ENCODE measurements around the gene CD44.

The CD44 gene

DNA sequence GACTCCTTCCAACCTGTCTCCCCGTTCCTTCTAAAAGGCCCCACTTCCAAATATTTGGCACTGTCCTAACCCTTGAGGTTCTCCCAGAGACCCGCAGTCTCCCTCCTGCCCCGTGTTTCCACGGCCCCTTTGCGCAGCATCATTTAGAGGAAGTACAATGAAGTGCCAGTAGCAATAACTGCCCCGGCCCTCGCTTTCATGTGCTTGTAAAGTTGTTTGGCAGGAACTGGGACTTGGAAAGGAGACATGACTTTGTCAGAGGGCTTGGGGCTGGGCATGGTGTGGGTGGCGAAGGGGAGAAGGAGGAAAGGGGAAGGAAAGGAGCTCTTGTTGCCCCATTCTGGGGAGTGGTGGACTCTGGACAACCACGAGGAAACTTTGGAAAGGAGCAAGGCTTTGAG, 2.6 kb downstream of the CD44 start:
- POLR2A ChIA-PET, result no interaction called here
- CTCF ChIA-PET, result interaction anchor here (0.9 to 5.4 kb wide), 10 partner anchors 9 to 250 kb away, joined by 3 to 24 read pairs (median 7); no protein-coding TSS in a partner anchor
- DNase-seq (ENCODE audit: extremely low spot score), result no peak
- TF ChIP-seq, protein P1, sequence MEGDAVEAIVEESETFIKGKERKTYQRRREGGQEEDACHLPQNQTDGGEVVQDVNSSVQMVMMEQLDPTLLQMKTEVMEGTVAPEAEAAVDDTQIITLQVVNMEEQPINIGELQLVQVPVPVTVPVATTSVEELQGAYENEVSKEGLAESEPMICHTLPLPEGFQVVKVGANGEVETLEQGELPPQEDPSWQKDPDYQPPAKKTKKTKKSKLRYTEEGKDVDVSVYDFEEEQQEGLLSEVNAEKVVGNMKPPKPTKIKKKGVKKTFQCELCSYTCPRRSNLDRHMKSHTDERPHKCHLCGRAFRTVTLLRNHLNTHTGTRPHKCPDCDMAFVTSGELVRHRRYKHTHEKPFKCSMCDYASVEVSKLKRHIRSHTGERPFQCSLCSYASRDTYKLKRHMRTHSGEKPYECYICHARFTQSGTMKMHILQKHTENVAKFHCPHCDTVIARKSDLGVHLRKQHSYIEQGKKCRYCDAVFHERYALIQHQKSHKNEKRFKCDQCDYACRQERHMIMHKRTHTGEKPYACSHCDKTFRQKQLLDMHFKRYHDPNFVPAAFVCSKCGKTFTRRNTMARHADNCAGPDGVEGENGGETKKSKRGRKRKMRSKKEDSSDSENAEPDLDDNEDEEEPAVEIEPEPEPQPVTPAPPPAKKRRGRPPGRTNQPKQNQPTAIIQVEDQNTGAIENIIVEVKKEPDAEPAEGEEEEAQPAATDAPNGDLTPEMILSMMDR (IDR thresholded peaks at IDR 0.05; ENCODE audit: control extremely low read depth, extremely low read depth, low read depth, missing control alignments), result no peak

- no peak for DNase-seq (ENCODE audit: extremely low spot score)
- POLR2A ChIA-PET, result no interaction called here
- TF ChIP-seq, protein P1 (IDR thresholded peaks at IDR 0.05; ENCODE audit: control extremely low read depth, extremely low read depth, low read depth, missing control alignments), result peak; percentile 25
- CTCF ChIA-PET, result interaction anchor here (0.7 to 5.4 kb wide), 6 partner anchors 8 to 133 kb away, joined by 3 to 24 read pairs (median 11); no protein-coding TSS in a partner anchor
Observed at GRCh38 chr11:35142481-35143075, 3.6 kb downstream of the CD44 start.

DNA sequence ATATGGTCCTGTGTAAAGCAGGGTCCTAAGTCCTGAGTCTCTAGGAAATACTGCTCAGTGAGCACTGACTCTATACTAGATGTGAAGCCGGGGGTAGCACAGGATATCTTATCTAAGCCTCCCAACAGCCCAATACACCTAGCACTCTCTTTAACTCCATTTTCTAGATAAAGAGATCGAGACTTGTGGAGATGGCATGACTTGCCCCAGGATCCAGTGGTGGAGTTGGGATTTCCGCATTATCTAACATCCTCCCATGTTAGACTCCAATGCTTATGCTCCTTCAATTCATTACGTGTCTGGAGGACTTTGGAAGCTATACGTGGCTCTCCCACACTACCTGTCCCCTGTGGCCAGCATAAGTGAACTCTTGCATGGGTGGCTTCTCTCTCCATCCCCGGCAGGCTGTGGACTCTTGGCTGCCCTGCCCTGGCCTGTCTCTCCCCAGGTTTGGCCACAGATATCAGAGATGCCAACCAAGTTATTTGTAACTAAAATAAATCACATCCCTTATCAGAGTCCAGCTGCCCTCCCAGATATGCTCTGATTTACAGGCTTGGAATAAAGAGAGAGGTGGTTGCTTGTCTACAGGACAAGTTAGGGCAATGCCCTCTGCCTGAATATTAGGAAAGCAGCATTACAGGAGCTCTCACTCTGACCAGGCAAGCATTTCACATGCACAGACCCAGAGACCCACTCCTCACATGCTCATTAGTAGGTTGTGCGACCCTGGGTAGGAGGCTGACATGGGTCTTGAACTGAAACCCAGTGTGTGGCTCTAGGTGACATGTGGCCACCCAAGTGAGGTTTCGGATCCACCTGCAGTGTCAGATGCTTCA, 4.5 kb downstream of the CD44 start:
- ChIA-PET CTCF (interaction anchor here (0.7 to 5.4 kb wide), 10 partner anchors 17 to 249 kb away, joined by 3 to 23 read pairs (median 4); no protein-coding TSS in a partner anchor), POLR2A (interaction anchor here (1.7 kb wide), 1 partner anchor 22 kb away, joined by 5 read pairs; no protein-coding TSS in a partner anchor)
- DNase-seq (ENCODE audit: extremely low spot score), result no peak
- TF ChIP-seq, protein P1 (IDR thresholded peaks at IDR 0.05; ENCODE audit: control extremely low read depth, extremely low read depth, low read depth, missing control alignments), result no peak

DNA sequence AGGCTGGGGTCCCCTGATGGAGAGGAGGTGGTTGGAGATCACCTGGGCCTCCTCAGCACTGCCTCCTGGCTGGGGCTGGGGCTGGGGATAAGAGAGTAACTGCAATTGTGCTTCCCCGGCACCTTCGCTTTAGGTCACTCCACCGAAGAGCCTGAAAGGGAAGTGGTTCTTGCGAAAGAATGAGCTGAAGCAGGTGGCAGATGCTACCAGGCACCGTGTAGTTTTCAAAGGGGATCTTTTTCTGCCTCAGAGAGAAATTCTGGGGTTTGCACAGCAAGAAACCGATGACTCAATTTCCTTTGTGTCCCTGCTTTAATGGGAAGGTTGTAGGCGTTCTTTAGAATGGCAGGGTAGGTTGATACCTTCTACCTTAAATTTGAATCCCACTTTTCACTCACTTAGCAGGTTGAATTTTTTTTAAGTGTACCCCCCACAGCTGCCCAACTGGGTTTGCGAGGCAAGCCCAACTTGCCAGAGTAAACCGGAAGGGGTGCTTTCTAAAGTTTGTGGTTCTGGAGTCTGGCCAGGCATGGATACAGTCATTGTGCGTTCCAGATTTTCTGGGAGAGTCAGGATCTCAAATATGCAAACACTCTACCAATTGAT, 5.3 kb downstream of the CD44 start:
- TF ChIP-seq, protein P1 (IDR thresholded peaks at IDR 0.05; ENCODE audit: control extremely low read depth, extremely low read depth, low read depth, missing control alignments), result no peak
- peak; percentile 77 for DNase-seq (ENCODE audit: extremely low spot score)
- CTCF ChIA-PET, result interaction anchor here (0.7 to 5.4 kb wide), 10 partner anchors 18 to 248 kb away, joined by 3 to 23 read pairs (median 4); no protein-coding TSS in a partner anchor
- POLR2A ChIA-PET, result interaction anchor here (1.7 kb wide), 1 partner anchor 21 kb away, joined by 5 read pairs; no protein-coding TSS in a partner anchor

DNA sequence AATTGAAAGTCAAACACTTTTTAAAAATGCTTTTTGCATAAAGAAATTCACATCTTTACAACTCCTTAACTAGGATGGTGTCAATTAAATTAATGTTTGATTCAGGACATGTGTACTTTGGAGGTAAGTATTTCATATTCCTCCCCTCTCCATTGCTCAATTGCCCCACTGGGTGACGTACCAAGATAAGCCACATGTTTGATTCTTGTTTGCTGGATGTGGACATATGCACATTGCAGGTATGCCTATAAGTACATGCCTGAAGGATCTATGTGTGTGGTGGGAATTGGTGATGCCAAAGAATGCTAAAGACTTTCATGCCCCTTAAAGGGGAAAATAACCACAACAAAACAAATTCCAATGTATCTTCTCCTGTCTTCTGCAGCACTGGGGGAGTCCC, 5.8 kb downstream of the CD44 start:
- POLR2A ChIA-PET, result interaction anchor here (1.7 kb wide), 1 partner anchor 21 kb away, joined by 5 read pairs; no protein-coding TSS in a partner anchor
- CTCF ChIA-PET, result interaction anchor here (1.0 to 5.4 kb wide), 13 partner anchors 10 to 247 kb away, joined by 3 to 31 read pairs (median 5); no protein-coding TSS in a partner anchor
- DNase-seq (ENCODE audit: extremely low spot score), result no peak
- TF ChIP-seq, protein P1 (IDR thresholded peaks at IDR 0.05; ENCODE audit: control extremely low read depth, extremely low read depth, low read depth, missing control alignments), result no peak

GRCh38 chr11:35145271-35145670, 6.3 kb downstream of the CD44 start:
- CTCF ChIA-PET, result interaction anchor here (0.9 to 2.7 kb wide), 13 partner anchors 10 to 159 kb away, joined by 3 to 31 read pairs (median 4); no protein-coding TSS in a partner anchor
- TF ChIP-seq, protein P1 (IDR thresholded peaks at IDR 0.05; ENCODE audit: control extremely low read depth, extremely low read depth, low read depth, missing control alignments), result no peak
- DNase-seq (ENCODE audit: extremely low spot score), result peak; percentile 69
- POLR2A ChIA-PET, result interaction anchor here (0.6 to 0.7 kb wide), 2 partner anchors 95 to 105 kb away, joined by 3 to 5 read pairs; no protein-coding TSS in a partner anchor

Measured in GM10248 (cell line).